NCI-H446 treated with DMSO at 0.1 percent for 48 hours (cell line): ENCODE measurements around the gene TRIM29.

Experiments
- DNase-seq: peaks from one replicate; lab custom pipeline; 2025; lab: John Stamatoyannopoulos, UW

Gene TRIM29

GRCh38 chr11:120061761-120062560 is 76.0 kb downstream of the TRIM29 start:
- DNase-seq: no peak
